HFF-Myc (cell line): Measurements from ENCODE around the gene GGN.
"Not testable (repeated sequence)": the region's sequence is repeated elsewhere in the genome, so short reads cannot be mapped to it uniquely, and the experiment has no call there.

Experiments used
- DNase-seq: peaks from one replicate; pipeline ENCODE4 v3.0.0-alpha.2; 2011; ENCODE audit warnings: low read depth; ENCODE audit errors: extremely low read depth
- H3K4me3 ChIP-seq: replicated peaks from 2 replicates; pipeline ENCODE4 v1.5.1; 2011; ENCODE audit warnings: low read depth, mild to moderate bottlenecking, control low read depth, low read length
- CTCF ChIP-seq: IDR thresholded peaks from 2 replicates; pipeline ENCODE4 v1.5.1; 2012; ENCODE audit warnings: mild to moderate bottlenecking, low read depth, low read length, control low read depth; ENCODE audit errors: missing control alignments

GGN gene

GRCh38 chr19:38411041-38411712 is 23.3 kb upstream of the GGN start:
- DNase-seq = no peak
- no peak for TF ChIP-seq CTCF
- H3K4me3 ChIP-seq = no peak overlapping the region

GRCh38 chr19:38410407-38410806 is 22.6 kb upstream of the GGN start:
- not testable (repeated sequence) for DNase-seq, H3K4me3 ChIP-seq

- no peak overlapping the region for H3K4me3 ChIP-seq
- no peak for TF ChIP-seq CTCF
- no peak for DNase-seq
Observed at GRCh38 chr19:38409631-38410133, 21.8 kb upstream of the GGN start.

GRCh38 chr19:38405276-38405675 is 17.4 kb upstream of the GGN start:
- H3K4me3 ChIP-seq = no peak overlapping the region
- TF ChIP-seq CTCF = no peak
- DNase-seq = no peak

GRCh38 chr19:38404858-38405257 is 17.0 kb upstream of the GGN start:
- no peak overlapping the region for H3K4me3 ChIP-seq
- no peak for DNase-seq
- TF ChIP-seq CTCF = no peak

GRCh38 chr19:38402967-38403674 is 15.3 kb upstream of the GGN start, which contains the start of gene FAM98C:
Gene FAM98C (plus strand): TSS chr19:38403093. CDS start chr19:38403154, 61 bp downstream.
- peak; percentile 82 for DNase-seq
- TF ChIP-seq CTCF = peak; percentile 88

GRCh38 chr19:38402623-38402966 is 14.8 kb upstream of the GGN start:
- no peak for TF ChIP-seq CTCF
- H3K4me3 ChIP-seq = peak overlapping the region; percentile 77; the same call in 1 of the 2 replicates
- no peak for DNase-seq

More at GRCh38 chr19:38402967-38403674, 15.3 kb upstream of the GGN start, which contains the start of gene FAM98C:
- peak within 1 kb of the TSS; percentile 77 for H3K4me3 ChIP-seq
